OCI-LY3 (cell line): ENCODE results near the gene ZYG11B.

ENCODE experiments used
- CTCF ChIP-seq: fragments of 200-600, 300-600 bp; sonication (generic); IDR thresholded peaks from 2 replicates; pipeline ENCODE4 v1.5.1; 2014; ENCODE audit warnings: antibody characterized with exemption, low read length, low read depth
- EZH2phosphoT487 ChIP-seq: fragments of 200-600 bp; shearing (Covaris generic); IDR thresholded peaks from 2 replicates; pipeline ENCODE4 v1.6.1; 2018; ENCODE audit warnings: antibody characterized with exemption, mixed run types, low read depth

GRCh38 chr1:52706941-52707926 lies 19.0 kb upstream of the ZYG11B start:
- no peak for TF ChIP-seq CTCF
- TF ChIP-seq EZH2phosphoT487: no peak
